GM06990 (cell line): Measurements from ENCODE around the gene SPDEF.

Experiments
- DNase-seq: peaks from one replicate; pipeline ENCODE4 v3.0.0-alpha.2; 2011; ENCODE audit not compliant: insufficient read length; ENCODE audit errors: extremely low read depth
- H3K27me3 ChIP-seq: replicated peaks from 2 replicates; pipeline ENCODE4 v1.6.0; 2011; ENCODE audit warnings: low read length; ENCODE audit not compliant: control insufficient read depth, insufficient read depth
- H3K36me3 ChIP-seq: 2 replicates; pipeline ENCODE4 v1.5.1; 2011; ENCODE audit warnings: low read length; ENCODE audit not compliant: control insufficient read depth, insufficient read depth
- H3K4me3 ChIP-seq: replicated peaks from 2 replicates; pipeline ENCODE4 v1.5.1; 2011; ENCODE audit warnings: low read depth, mild to moderate bottlenecking, control low read depth, low read length
- CTCF ChIP-seq: IDR thresholded peaks from 2 replicates; pipeline ENCODE4 v1.5.1; 2011; ENCODE audit warnings: low read length, control low read depth, mild to moderate bottlenecking, inconsistent platforms; ENCODE audit not compliant: insufficient read depth, poor library complexity, severe bottlenecking

The SPDEF gene

GRCh38 chr6:34555328-34555727 is 801 bp downstream of the SPDEF start:
- Histone ChIP-seq H3K36me3 (no peaks in the 10 kb centered on the region), H3K27me3 (no peaks in the 10 kb centered on the region; the same call in 1 of the 2 replicates), H3K4me3 (no peak overlapping the region)
- DNase-seq: no peak
- TF ChIP-seq CTCF: no peak

GRCh38 chr6:34555007-34555322 is 1.2 kb downstream of the SPDEF start:
- Histone ChIP-seq H3K36me3 (no peaks in the 10 kb centered on the region), H3K4me3 (no peak overlapping the region), H3K27me3 (no peaks in the 10 kb centered on the region; the same call in 1 of the 2 replicates)
- TF ChIP-seq CTCF: no peak
- no peak for DNase-seq

GRCh38 chr6:34554291-34555006 is 1.7 kb downstream of the SPDEF start:
- TF ChIP-seq CTCF: no peak
- no peaks in the 10 kb centered on the region; the same call in 1 of the 2 replicates for H3K27me3 ChIP-seq
- H3K36me3 ChIP-seq: no peaks in the 10 kb centered on the region
- H3K4me3 ChIP-seq: no peak overlapping the region
- no peak for DNase-seq

GRCh38 chr6:34553750-34554149 is 2.4 kb downstream of the SPDEF start:
- no peak for DNase-seq
- H3K36me3 ChIP-seq: no peaks in the 10 kb centered on the region
- no peaks in the 10 kb centered on the region; the same call in 1 of the 2 replicates for H3K27me3 ChIP-seq
- no peak for TF ChIP-seq CTCF
- H3K4me3 ChIP-seq: no peak overlapping the region

- no peak for DNase-seq
- TF ChIP-seq CTCF: no peak
- H3K4me3 ChIP-seq: no peak overlapping the region
Measured at GRCh38 chr6:34553146-34553545, 3.0 kb downstream of the SPDEF start.

GRCh38 chr6:34552620-34553019 is 3.5 kb downstream of the SPDEF start:
- Histone ChIP-seq H3K36me3 (no peaks in the 10 kb centered on the region), H3K4me3 (no peak overlapping the region), H3K27me3 (no peaks in the 10 kb centered on the region; the same call in 1 of the 2 replicates)
- DNase-seq: no peak
- no peak for TF ChIP-seq CTCF

More at GRCh38 chr6:34553146-34553545, 3.0 kb downstream of the SPDEF start:
- Histone ChIP-seq H3K27me3 (no peaks in the 10 kb centered on the region; the same call in 1 of the 2 replicates), H3K36me3 (no peaks in the 10 kb centered on the region)
